K562 (cell line): ENCODE measurements around the gene ZSWIM4. TPM values are rescaled to one million over a fixed set of nuclear protein-coding genes. Genes with fewer than 3 reads are reported as not detected.

Source experiments
- ATAC-seq: fragments of 200-7000 bp; cut with Tn5 transposase; 3 replicates; pipeline ENCODE4 v1.9.1; 2020; ENCODE audit warnings: moderate library complexity
- BruUV-seq: library from RNA; stranded (reverse); fragments of 400-500 nt; replicated peaks from 2 replicates; lab custom pipeline; 2021; lab: Mats Ljungman, UMichigan
- CTCF ChIA-PET: fragments of 300-600 bp; formaldehyde crosslinking; extraction: SDS; loops from one replicate; lab custom pipeline; 2021; ENCODE audit warnings: low intra/inter-chr PET ratio; lab: Yijun Ruan, JAX
- POLR2A ChIA-PET: fragments of 300-600, 350-650 bp; sonication (Branson Sonifier 250); formaldehyde crosslinking; extraction: SDS; loops from one replicate; lab custom pipeline; 2021; ENCODE audit warnings: antibody characterized with exemption, inconsistent platforms; lab: Yijun Ruan, JAX
- DNase-seq, 4 experiments: peaks; one replicate each; pipeline versions ENCODE4 v3.0.0 to v3.0.0-alpha.2; 2011 to 2018; ENCODE audit warnings: low spot score in 3 of 4, mixed read lengths in 3 of 4; ENCODE audit errors: extremely low read depth in 1 of 4
- FAIRE-seq: peaks from 2 replicates; lab custom pipeline; 2011; peaks lifted over from hg19 to GRCh38; lab: Jason Lieb, UNC
- H2AFZ ChIP-seq: 2 replicates; pipeline ENCODE4 v1.6.0; 2011; ENCODE audit warnings: low read depth, low read length, control low read depth, inconsistent platforms
- H3K27ac ChIP-seq: fragments of 200-600 bp; 3 replicates; pipeline ENCODE4 v1.8.0; 2011; ENCODE audit warnings: low read depth, mild to moderate bottlenecking, control low read depth, inconsistent platforms, low read length, moderate library complexity, mixed read lengths; ENCODE audit errors: extremely low read depth
- H3K27me3 ChIP-seq, 2 experiments: fragments of 300-600 bp in 1 of 2; 2 replicates in 1 of 2; 3 replicates in 1 of 2; pipeline versions ENCODE4 v1.6.0 to v1.8.0; 2011; ENCODE audit warnings: inconsistent platforms in 2 of 2, low read length in 2 of 2, mild to moderate bottlenecking in 1 of 2, mixed read lengths in 1 of 2, moderate library complexity in 1 of 2; ENCODE audit not compliant: control insufficient read depth in 2 of 2, insufficient read depth in 2 of 2
- H3K36me3 ChIP-seq: fragments of 300-600 bp; 3 replicates; pipeline ENCODE4 v1.8.0; 2011; ENCODE audit warnings: mild to moderate bottlenecking, low read length, inconsistent platforms; ENCODE audit not compliant: control insufficient read depth, insufficient read depth
- H3K4me1 ChIP-seq, 2 experiments: fragments of 200-600 bp in 1 of 2; replicated peaks in 1 of 2; 2 replicates in 1 of 2; 3 replicates in 1 of 2; pipeline versions ENCODE4 v1.5.1 to v1.8.0; 2011; ENCODE audit warnings: inconsistent platforms in 2 of 2, low read length in 2 of 2, mild to moderate bottlenecking in 1 of 2, mixed read lengths in 1 of 2, moderate library complexity in 1 of 2; ENCODE audit not compliant: control insufficient read depth in 2 of 2, insufficient read depth in 2 of 2
- H3K4me2 ChIP-seq: 2 replicates; pipeline ENCODE4 v1.6.1; 2011; ENCODE audit warnings: low read length, control low read depth, inconsistent platforms, mixed read lengths; ENCODE audit not compliant: insufficient read depth
- H3K4me3 ChIP-seq: fragments of 200-600 bp; sonication (generic), shearing (Covaris generic); 2 replicates; pipeline ENCODE4 v1.5.1; 2016; ENCODE audit warnings: control low read depth, inconsistent platforms
- H3K79me2 ChIP-seq: fragments of 200-600 bp; 3 replicates; pipeline ENCODE4 v1.8.0; 2011; ENCODE audit warnings: low read length, inconsistent platforms; ENCODE audit not compliant: control insufficient read depth, insufficient read depth
- H3K9ac ChIP-seq, 2 experiments: 2 replicates each; pipeline versions ENCODE4 v1.6.0 to v1.6.1; 2011; ENCODE audit warnings: low read depth in 2 of 2, low read length in 2 of 2, control low read depth in 1 of 2, inconsistent platforms in 1 of 2, mild to moderate bottlenecking in 1 of 2, mixed read lengths in 1 of 2; ENCODE audit not compliant: insufficient read depth in 1 of 2
- H3K9me1 ChIP-seq: one replicate; pipeline ENCODE4 v1.6.0; 2011; ENCODE audit warnings: inconsistent platforms, mild to moderate bottlenecking, low read length, moderate library complexity; ENCODE audit not compliant: control insufficient read depth, insufficient read depth
- H3K9me3 ChIP-seq: replicated peaks from 2 replicates; pipeline ENCODE4 v1.5.1; 2011; ENCODE audit warnings: low read depth, low read length, inconsistent platforms; ENCODE audit not compliant: control insufficient read depth, insufficient read depth
- H4K20me1 ChIP-seq: replicated peaks from 2 replicates; pipeline ENCODE4 v1.6.1; 2011; ENCODE audit warnings: low read length, inconsistent platforms, mixed read lengths; ENCODE audit not compliant: control insufficient read depth, insufficient read depth
- HMG20B ChIP-seq: fragments of 250-450 bp; sonication (Bioruptor Pico); IDR thresholded peaks from 2 replicates; pipeline ENCODE4 v1.5.0; 2021; ENCODE audit warnings: mild to moderate bottlenecking
- MAFF ChIP-seq: IDR thresholded peaks from 2 replicates; pipeline ENCODE4 v1.6.1; 2012; ENCODE audit warnings: low read length, improper control_type of control experiment
- POLR2G ChIP-seq: fragments of 200-400 bp; formaldehyde crosslinking; IDR thresholded peaks from 2 replicates; pipeline ENCODE4 v1.6.1; 2017; ENCODE audit warnings: low read depth, mild to moderate bottlenecking, antibody characterized with exemption, low read length, moderate library complexity
- RBM25 ChIP-seq: fragments of 200-400 bp; formaldehyde crosslinking; IDR thresholded peaks from 2 replicates; pipeline ENCODE4 v1.6.1; 2018; ENCODE audit warnings: low read length, low read depth, moderate library complexity; ENCODE audit not compliant: severe bottlenecking
- RCOR1 ChIP-seq, 2 experiments: IDR thresholded peaks; 2 replicates each; pipeline ENCODE4 v1.6.1; 2012; ENCODE audit warnings: low read depth in 2 of 2, low read length in 2 of 2, borderline replicate concordance in 1 of 2, improper control_type of control experiment in 1 of 2
- ZBTB7A ChIP-seq: IDR thresholded peaks from 2 replicates; pipeline ENCODE4 v1.6.1; 2011; ENCODE audit warnings: low read depth, mild to moderate bottlenecking, low read length, moderate library complexity, borderline replicate concordance; ENCODE audit not compliant: control insufficient read depth
- WGBS: fragments of 100-300 bp; shearing (Covaris generic); methylation state at CpG from one replicate; pipeline ENCODE4 v1.1.6; 2016; ENCODE audit warnings: low coverage, mixed read lengths; ENCODE audit not compliant: insufficient coverage; ENCODE audit errors: missing lambda C conversion rate; 5-methylcytosine and 5-hydroxymethylcytosine counted together
- in situ Hi-C: fragments of 300-500 bp; cut with MboI; formaldehyde crosslinking; loops from 4 replicates; pipeline ENCODE4 v1.15.0; 2018; ENCODE audit warnings: inconsistent platforms, mixed read lengths
- intact Hi-C: fragments of 100-400 bp; cut with micrococcal nuclease; formaldehyde crosslinking; loops from 2 replicates; pipeline ENCODE4 v1.14.2; 2022
- polyA plus RNA-seq, 8 experiments: library from polyadenylated mRNA; depleted of rRNA in 4 of 8; stranded (reverse) in 5 of 8; unstranded in 3 of 8; fragments of >200 nt; fragmentation: Nextera tagmentation in 2 of 8; fragmentation: Illumina TruSeq in 1 of 8; extraction: Ambion mirVana in 2 of 8; extraction: Trizol in 1 of 8; gene quantifications; 2 replicates each; pipeline versions ENCODE4 v1.2.1 to v1.2.3, GENCODE V29; 2011 to 2014; ENCODE audit warnings: inconsistent platforms in 1 of 8, missing spikeins in 1 of 8
- total RNA-seq, 7 experiments: library from RNA; depleted of rRNA in 6 of 7; stranded (reverse); fragments of >200 nt in 6 of 7; fragmentation: Illumina TruSeq in 2 of 7; extraction: Trizol in 2 of 7; gene quantifications; 2 replicates each; pipeline versions ENCODE4 v1.2.1 to v1.2.3, GENCODE V29; 2011 to 2021; ENCODE audit warnings: low replicate concordance in 1 of 7
- TF ChIP-seq, protein P1 (sequence below): IDR thresholded peaks from 2 replicates; pipeline ENCODE4 v1.6.1; 2012; ENCODE audit warnings: low read depth, low read length, improper control_type of control experiment, borderline replicate concordance

Gene ZSWIM4
- total and polyA plus RNA-seq, 9 of the 15 experiments (the other 6 are each of a cell fraction or from before 2014, with no cell fraction given): 0.25 to 3.7 (median 0.79) TPM; not detected in 2

DNA sequence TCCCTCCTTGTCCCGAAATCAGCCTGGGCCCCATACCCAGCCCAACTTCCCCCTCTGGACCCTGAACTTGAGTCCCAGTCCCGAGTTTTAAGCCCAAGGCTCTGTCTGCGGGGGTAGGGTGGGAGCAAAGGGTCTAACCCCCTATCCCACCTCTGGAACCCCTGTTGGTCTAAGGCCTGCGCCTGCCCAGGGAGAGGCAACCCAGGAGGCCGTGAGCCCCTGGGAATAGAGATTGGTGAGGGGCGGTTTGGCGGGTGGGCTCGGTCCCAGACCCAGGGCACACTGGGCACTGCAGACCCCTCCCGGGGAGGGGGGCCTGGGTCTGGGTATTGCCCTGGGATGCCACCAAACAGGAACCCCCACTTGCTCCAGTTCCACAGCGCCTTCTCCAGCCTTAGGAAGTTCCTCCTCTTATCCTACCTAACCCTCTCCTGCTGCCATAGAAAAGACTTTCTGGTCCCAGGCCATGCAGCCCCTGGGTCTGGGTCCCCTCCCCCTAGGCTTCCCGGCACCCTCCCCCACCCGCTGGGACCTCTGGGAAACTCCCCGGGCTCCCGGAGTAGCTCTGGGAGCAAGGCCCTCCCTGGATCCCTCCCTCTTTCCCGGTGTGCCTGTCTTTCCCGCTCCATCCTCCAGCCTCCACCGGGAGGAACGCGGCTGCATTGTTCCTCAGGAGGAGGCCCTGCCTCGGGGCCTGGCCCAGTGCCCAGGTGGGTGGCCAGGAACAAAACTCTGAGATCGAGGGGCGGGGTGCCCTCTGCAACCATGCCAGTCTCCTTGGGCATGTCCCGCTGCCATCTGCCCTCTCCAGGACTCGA lies 48.1 kb downstream of the ZSWIM4 start (continued):
- peak in 1 of 2 experiments; percentile 30; a peak in 1 of 4 replicates for TF ChIP-seq RCOR1 (IDR thresholded peaks at IDR 0.05; ENCODE audit: borderline replicate concordance in 1 of 2, low read depth in 2 of 2, low read length in 2 of 2)
- TF ChIP-seq RBM25: peak; percentile 37
- TF ChIP-seq HMG20B: no peak
- TF ChIP-seq MAFF: no peak
- TF ChIP-seq, protein P1, sequence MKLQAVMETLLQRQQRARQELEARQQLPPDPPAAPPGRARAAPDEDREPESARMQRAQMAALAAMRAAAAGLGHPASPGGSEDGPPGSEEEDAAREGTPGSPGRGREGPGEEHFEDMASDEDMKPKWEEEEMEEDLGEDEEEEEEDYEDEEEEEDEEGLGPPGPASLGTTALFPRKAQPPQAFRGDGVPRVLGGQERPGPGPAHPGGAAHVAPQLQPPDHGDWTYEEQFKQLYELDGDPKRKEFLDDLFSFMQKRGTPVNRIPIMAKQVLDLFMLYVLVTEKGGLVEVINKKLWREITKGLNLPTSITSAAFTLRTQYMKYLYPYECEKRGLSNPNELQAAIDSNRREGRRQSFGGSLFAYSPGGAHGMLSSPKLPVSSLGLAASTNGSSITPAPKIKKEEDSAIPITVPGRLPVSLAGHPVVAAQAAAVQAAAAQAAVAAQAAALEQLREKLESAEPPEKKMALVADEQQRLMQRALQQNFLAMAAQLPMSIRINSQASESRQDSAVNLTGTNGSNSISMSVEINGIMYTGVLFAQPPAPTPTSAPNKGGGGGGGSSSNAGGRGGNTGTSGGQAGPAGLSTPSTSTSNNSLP: no peak

DNA sequence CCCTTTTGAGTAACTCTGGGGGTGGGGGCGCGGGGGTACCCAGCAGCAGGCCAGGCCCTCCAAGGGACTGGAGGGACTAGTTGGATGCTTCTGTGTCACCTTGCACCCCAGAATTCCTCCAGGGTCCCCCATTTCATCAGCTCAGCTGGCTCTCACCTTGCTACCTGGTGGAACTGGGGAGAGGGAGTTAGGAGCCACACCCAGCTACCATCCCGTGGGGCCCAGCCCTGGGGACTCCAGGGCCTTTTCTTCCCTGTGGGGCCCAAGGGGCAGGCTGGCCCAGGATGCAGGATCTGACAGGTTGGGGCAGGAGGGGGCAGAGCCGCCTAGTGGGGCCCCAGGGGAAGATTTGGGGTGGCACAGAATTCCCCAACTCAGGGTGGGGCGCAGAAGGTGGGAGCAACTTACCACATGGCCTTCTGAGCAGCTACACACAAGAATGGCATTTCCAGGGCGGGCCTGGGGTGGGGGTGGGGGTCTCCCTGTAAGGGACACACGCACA lies 48.9 kb downstream of the ZSWIM4 start:
- 0 out of 2 replicates have a peak, but pooled peaks cover 3% of the 10 kb centered on the region for H4K20me1 ChIP-seq
- no peak overlapping the region for H3K27ac ChIP-seq
- 56% methylated on average over 4 of the region's 7 CpGs for WGBS
- TF ChIP-seq ZBTB7A (peak; percentile 36; the same call in 1 of the 2 replicates), POLR2G (no peak)
- POLR2A ChIA-PET: no interaction called here
- no peak for ATAC-seq
- BruUV-seq: no TSS peak
- no peaks in the 10 kb centered on the region for H3K36me3 ChIP-seq
- no peak overlapping the region for H2AFZ ChIP-seq
- no peaks in the 10 kb centered on the region for H3K9me3 ChIP-seq
- no peak for DNase-seq
- H3K4me1 ChIP-seq: peaks cover 46 to 90% of the 10 kb centered on the region in 2 experiments
- intact Hi-C loops (no loop called here), in situ Hi-C loops (loop anchor here (10.0 kb wide), 1 partner anchor 569 kb away; no protein-coding TSS in a partner anchor)
- CTCF ChIA-PET: no interaction called here
- no peaks in the 10 kb centered on the region for H3K27me3 ChIP-seq
- no peak for FAIRE-seq
- no peak overlapping the region for H3K4me2 ChIP-seq
- H3K4me3 ChIP-seq: no peak overlapping the region
- peaks cover 38% of the 10 kb centered on the region for H3K79me2 ChIP-seq
- peak overlapping the region in 1 of 2 experiments; percentile 98; a peak in 2 of 4 replicates for H3K9ac ChIP-seq
- no peaks in the 10 kb centered on the region for H3K9me1 ChIP-seq
